Measurements from ENCODE around the gene PCCA.

DNA sequence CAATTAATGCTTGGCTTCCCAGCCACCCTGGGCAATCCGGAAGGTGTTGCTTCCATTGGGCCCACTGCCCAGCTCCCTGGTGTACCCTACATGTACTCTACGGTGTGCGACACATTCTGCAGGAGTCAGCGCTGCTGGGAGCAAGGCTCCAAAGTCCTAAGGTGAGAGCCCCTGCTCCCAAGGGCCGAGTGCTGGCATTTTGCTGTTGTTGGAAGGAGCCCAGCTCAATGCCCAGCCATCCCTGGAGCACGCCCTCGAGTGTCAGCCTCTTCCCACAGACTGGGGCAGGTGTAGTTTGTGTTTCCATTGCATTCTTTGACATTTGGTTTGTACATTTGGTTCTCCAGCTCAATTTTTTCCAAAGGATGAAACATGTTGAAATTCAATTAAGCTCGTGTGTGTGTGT is 435.1 kb downstream of the PCCA start:
- no peak for TF ChIP-seq BHLHE40 (IDR thresholded peaks at IDR 0.05; ENCODE audit: borderline replicate concordance)
- TF ChIP-seq FOXK2 (IDR thresholded peaks at IDR 0.05): no peak
- TF ChIP-seq, protein P1, sequence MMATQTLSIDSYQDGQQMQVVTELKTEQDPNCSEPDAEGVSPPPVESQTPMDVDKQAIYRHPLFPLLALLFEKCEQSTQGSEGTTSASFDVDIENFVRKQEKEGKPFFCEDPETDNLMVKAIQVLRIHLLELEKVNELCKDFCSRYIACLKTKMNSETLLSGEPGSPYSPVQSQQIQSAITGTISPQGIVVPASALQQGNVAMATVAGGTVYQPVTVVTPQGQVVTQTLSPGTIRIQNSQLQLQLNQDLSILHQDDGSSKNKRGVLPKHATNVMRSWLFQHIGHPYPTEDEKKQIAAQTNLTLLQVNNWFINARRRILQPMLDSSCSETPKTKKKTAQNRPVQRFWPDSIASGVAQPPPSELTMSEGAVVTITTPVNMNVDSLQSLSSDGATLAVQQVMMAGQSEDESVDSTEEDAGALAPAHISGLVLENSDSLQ (IDR thresholded peaks at IDR 0.05): no peak
- TF ChIP-seq FOXM1 (IDR thresholded peaks at IDR 0.05; ENCODE audit: borderline replicate concordance): no peak
- no peak for TF ChIP-seq SUZ12 (IDR thresholded peaks at IDR 0.05)
- no peak for TF ChIP-seq FOXA1 (IDR thresholded peaks at IDR 0.05)
